Measurements from ENCODE around the gene SH2D2A. TPM values are rescaled to one million over a fixed set of nuclear protein-coding genes. Genes with fewer than 3 reads are reported as not detected.
A peak's percentile ranks its signal among the peaks of the same experiment; 100 is the strongest.
"Not testable (repeated sequence)": the region's sequence is repeated elsewhere in the genome, so short reads cannot be mapped to it uniquely, and the experiment has no call there.

Gene SH2D2A
- total RNA-seq, 4 donors from 2014 or later: 0.78 to 7.2 (median 2.9) TPM; not detected in 1

DNA sequence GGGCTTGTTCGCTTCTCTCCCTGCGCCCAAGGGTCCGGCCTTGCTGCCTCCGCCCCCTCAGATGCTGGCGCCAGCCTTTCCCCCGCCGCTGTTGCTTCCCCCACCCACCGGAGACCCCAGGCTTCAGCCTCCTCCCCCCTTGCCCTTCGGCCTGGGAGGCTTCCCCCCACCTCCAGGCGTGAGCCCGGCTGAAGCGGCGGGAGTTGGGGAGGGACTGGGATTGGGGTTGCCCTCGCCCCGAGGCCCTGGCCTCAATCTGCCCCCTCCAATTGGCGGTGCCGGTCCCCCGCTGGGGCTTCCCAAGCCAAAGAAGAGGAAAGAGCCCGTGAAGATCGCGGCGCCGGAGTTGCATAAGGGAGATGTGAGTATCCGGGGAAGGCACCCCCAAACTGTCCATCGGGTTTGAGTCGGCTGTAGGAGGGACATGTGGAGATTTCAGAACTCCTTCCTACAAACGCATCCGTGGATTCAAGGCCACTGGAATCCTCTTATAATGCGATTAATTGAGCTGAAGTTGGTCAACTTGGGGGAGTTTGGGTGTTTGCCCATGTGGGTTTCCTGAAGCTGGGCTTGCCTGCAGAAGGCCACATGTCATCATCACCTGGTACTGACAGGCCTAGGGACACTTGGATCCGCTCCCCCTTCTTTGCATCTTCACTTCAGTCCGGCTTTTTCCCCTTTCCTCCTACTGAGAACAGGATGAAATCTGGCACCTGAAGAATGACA lies 48.6 kb downstream of the SH2D2A start:
- Histone ChIP-seq H3K9me3 (no peaks in the 10 kb centered on the region), H3K4me3 (peak overlapping the region; percentile 73 to 99 (median 90)), H3K27me3 (no peaks in the 10 kb centered on the region), H3K36me3 (peaks cover 0 to 10% (median 0%) of the 10 kb centered on the region in 3 donors), H3K27ac (peak overlapping the region; percentile 87 to 97 (median 94)), H3K4me1 (peaks cover 0 to 63% (median 39%) of the 10 kb centered on the region in 4 donors)
- TF ChIP-seq, protein P1, sequence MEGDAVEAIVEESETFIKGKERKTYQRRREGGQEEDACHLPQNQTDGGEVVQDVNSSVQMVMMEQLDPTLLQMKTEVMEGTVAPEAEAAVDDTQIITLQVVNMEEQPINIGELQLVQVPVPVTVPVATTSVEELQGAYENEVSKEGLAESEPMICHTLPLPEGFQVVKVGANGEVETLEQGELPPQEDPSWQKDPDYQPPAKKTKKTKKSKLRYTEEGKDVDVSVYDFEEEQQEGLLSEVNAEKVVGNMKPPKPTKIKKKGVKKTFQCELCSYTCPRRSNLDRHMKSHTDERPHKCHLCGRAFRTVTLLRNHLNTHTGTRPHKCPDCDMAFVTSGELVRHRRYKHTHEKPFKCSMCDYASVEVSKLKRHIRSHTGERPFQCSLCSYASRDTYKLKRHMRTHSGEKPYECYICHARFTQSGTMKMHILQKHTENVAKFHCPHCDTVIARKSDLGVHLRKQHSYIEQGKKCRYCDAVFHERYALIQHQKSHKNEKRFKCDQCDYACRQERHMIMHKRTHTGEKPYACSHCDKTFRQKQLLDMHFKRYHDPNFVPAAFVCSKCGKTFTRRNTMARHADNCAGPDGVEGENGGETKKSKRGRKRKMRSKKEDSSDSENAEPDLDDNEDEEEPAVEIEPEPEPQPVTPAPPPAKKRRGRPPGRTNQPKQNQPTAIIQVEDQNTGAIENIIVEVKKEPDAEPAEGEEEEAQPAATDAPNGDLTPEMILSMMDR (IDR thresholded peaks at IDR 0.05): no peak
- TF ChIP-seq EP300 (IDR thresholded peaks at IDR 0.05) (no peak), POLR2A (IDR thresholded peaks at IDR 0.05) (no peak)
- DNase-seq (ENCODE audit: low spot score in 2 of 2): no peak
- WGBS, 2 donors: 0 to 1% methylated on average over 23 to 27 of the region's 31 CpGs

DNA sequence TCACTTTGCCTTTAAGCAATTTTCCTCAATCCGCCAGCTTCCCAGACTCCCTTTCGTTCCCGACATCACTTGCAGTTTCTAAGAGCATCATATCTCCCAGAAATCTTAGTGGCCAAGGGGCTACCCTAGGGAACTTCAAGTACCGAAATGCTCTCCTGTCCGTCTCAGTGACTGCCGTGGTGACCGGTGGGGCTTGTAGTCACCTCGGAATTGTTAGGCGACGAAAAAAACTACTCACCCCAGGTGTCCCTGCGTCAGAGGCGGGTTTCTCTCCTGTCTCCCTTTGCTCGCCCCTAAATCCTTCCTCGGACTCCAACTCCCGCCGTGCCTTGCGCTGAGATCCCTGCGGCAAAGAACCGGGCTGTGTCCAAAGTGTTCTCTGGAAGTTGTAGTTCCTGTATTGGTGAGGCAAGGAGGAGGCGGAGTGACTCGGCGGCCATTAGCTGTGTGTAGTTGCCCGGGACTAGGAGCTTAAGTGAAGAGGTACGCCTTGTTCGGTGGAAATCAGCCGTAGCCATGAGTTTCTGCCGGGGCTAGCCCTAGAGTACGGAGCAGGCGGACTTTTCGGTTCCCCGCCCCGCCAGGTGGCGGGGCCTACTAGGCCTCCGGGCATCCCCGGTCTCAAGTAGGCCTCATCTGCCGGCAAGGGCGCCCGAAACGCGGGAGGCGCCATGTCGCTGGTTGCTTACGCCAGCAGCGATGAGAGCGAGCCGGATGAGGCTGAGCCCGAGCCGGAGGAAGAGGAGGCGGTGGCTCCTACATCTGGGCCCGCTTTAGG lies 49.4 kb downstream of the SH2D2A start, which contains the start of gene PRCC:
TSS of gene PRCC (plus strand) at position 435 of the 778 bp plus-strand sequence. CDS start at position 672, 237 bp downstream.
- Histone ChIP-seq H3K27me3 (no peaks in the 10 kb centered on the region), H3K36me3 (peaks cover 0 to 10% (median 0%) of the 10 kb centered on the region in 3 donors), H3K9me3 (no peaks in the 10 kb centered on the region), H3K4me3 (peak within 1 kb of the TSS; percentile 73 to 99 (median 90)), H3K4me1 (peaks cover 0 to 55% (median 31%) of the 10 kb centered on the region in 4 donors), H3K27ac (peak within 1 kb of the TSS; percentile 87 to 97 (median 94))
- peak; percentile 90 to 94 for TF ChIP-seq EP300 (IDR thresholded peaks at IDR 0.05)
- TF ChIP-seq, protein P1 (IDR thresholded peaks at IDR 0.05): peak in 1 of 5 experiments; percentile 48
- peak; percentile 12 to 53 for TF ChIP-seq POLR2A (IDR thresholded peaks at IDR 0.05)
- 0 to 1% methylated on average over 48 to 50 of the region's 50 CpGs for WGBS, 2 donors
- DNase-seq (ENCODE audit: low spot score in 2 of 2): peak; percentile 92 to 97

DNA sequence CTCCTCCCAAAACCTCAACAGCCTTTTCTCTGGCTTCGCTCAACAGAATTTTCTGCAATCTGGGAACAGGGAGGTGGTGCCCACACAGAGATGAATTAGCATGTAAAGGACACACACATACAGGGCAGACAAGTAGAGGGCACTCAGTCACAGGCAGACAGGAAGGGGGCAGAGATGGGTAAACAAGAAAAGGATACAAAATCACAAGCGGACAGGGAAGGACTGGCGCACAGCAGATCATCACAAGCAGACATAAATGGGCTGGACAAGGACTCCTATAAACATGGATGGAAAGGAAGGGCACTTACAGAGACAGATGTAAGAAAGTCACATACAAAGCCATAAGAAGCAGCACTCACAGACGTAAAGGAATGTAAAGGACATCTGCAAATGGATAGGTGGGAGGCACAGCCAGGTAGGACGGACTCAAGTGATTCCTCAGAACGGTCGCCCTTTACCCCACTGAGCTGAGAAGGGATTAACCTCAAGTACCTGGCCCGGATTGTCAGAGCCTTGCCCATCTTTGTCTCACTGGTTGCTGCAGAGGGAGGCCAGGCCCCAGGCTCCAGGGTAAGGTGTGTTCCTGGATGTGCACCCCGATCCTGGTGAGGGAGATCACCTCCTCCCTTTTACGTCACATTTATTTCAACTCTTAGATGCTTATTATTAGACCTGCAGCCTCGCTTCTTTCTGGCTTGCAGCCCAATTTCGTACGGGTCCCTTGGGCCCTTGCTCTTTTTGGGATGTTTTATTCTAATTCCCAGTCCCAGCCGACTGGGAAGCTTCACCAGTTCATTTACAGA lies 50.1 kb downstream of the SH2D2A start:
- Histone ChIP-seq H3K27me3 (no peaks in the 10 kb centered on the region), H3K4me1 (peaks cover 0 to 47% (median 30%) of the 10 kb centered on the region in 4 donors), H3K36me3 (peaks cover 0 to 10% (median 0%) of the 10 kb centered on the region in 3 donors), H3K4me3 (peak overlapping the region; percentile 55 to 92 (median 60)), H3K27ac (peak overlapping the region; percentile 60 to 97 (median 83)), H3K9me3 (no peaks in the 10 kb centered on the region)
- no peak for TF ChIP-seq EP300 (IDR thresholded peaks at IDR 0.05)
- no peak for TF ChIP-seq POLR2A (IDR thresholded peaks at IDR 0.05)
- TF ChIP-seq, protein P1 (IDR thresholded peaks at IDR 0.05): no peak
- DNase-seq (ENCODE audit: low spot score in 2 of 2): no peak
- WGBS, 2 donors: 7 to 9% methylated on average over 14 of the region's 14 CpGs

DNA sequence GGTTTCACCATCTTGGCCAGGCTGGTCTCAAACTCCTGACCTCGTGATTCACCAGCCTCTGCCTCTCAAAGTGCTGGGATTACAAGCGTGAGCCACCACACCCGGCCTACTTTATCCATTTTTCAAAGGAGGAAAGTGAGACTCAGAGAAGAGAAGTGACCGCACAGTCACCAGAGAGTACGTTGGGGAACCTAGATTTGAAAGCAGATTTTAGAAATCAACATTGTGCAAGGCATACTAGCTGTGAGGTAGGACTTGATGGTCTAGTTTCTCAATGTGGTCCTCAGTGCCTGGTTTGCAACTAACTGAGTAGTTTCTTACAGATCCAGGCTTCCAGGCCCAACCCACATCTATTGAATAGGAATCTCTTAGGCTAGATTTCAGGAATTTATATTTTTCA lies 51.0 kb downstream of the SH2D2A start:
- H3K4me1 ChIP-seq: peaks cover 0 to 39% (median 26%) of the 10 kb centered on the region in 4 donors
- no peak for TF ChIP-seq POLR2A (IDR thresholded peaks at IDR 0.05)
- TF ChIP-seq, protein P1 (IDR thresholded peaks at IDR 0.05): no peak
- no peaks in the 10 kb centered on the region for H3K27me3 ChIP-seq
- H3K36me3 ChIP-seq: peaks cover 0 to 6% (median 0%) of the 10 kb centered on the region in 3 donors
- H3K9me3 ChIP-seq: no peaks in the 10 kb centered on the region
- no peak overlapping the region for H3K4me3 ChIP-seq
- DNase-seq (ENCODE audit: low spot score in 2 of 2): no peak
- peak overlapping the region in 1 of 4 donors; percentile 86 for H3K27ac ChIP-seq
- 93 to 95% methylated on average over 5 of the region's 5 CpGs for WGBS, 2 donors

DNA sequence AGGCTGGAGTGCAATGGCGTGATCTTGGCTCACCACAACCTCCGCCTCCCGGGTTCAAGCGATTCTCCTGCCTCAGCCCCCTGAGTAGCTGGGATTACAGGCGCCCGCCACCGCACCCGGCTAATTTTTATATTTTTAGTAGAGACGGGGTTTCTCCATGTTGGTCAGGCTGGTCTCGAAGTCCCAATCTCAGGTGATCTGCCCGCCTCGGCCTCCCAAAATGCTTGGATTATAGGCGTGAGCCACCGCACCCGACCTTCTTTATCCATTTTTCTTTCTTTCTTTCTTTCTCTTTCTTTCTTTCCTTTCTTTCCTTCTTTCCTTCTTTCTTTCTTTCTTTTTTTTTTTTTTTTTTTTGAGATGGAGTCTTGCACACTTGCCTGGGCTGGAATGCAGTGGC lies 51.5 kb downstream of the SH2D2A start:
- H3K27ac ChIP-seq; DNase-seq (ENCODE audit: low spot score in 2 of 2); H3K9me3 ChIP-seq; H3K36me3 ChIP-seq; H3K27me3 ChIP-seq; H3K4me3 ChIP-seq: not testable (repeated sequence)
- H3K4me1 ChIP-seq: peaks cover 0 to 34% (median 21%) of the 10 kb centered on the region in 4 donors
- WGBS, 2 donors: 94 to 95% methylated on average over 15 of the region's 15 CpGs

Measured in tibial nerve (tissue), 4 donors.